ENCODE measurements around the gene APCDD1.
A peak's percentile ranks its signal among the peaks of the same experiment; 100 is the strongest.
"Not testable (repeated sequence)": the region's sequence is repeated elsewhere in the genome, so short reads cannot be mapped to it uniquely, and the experiment has no call there.

DNA sequence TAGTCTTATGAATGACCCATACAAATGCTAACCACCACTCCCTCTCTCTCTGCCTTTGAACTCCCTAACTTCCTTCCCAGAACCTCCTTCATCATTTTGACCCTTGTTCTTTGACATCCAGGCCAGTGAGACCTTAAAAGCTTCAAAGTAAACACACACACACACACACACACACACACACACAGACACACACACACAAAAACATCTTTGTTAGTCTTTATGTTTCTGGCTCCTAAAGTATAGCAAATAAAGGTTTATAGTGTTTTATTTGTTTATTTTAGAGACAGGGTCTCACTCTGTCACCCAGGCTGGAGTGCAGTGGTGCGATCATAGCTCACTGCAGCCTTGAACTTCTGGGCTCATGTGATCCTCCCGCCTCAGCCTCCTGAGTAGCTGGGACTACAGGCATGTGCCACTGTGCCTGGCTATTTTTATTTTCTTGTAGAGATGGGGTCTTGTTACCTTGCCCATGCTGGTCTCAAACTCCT, 9.8 kb downstream of the APCDD1 start:
- TF ChIP-seq, protein P1, sequence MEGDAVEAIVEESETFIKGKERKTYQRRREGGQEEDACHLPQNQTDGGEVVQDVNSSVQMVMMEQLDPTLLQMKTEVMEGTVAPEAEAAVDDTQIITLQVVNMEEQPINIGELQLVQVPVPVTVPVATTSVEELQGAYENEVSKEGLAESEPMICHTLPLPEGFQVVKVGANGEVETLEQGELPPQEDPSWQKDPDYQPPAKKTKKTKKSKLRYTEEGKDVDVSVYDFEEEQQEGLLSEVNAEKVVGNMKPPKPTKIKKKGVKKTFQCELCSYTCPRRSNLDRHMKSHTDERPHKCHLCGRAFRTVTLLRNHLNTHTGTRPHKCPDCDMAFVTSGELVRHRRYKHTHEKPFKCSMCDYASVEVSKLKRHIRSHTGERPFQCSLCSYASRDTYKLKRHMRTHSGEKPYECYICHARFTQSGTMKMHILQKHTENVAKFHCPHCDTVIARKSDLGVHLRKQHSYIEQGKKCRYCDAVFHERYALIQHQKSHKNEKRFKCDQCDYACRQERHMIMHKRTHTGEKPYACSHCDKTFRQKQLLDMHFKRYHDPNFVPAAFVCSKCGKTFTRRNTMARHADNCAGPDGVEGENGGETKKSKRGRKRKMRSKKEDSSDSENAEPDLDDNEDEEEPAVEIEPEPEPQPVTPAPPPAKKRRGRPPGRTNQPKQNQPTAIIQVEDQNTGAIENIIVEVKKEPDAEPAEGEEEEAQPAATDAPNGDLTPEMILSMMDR (CRISPR knock-in tag; IDR thresholded peaks at IDR 0.05), result not testable (repeated sequence)
- peak; percentile 12; the same call in 1 of the 2 replicates for TF ChIP-seq ZSCAN25 (CRISPR knock-in tag; IDR thresholded peaks at IDR 0.05)
- not testable (repeated sequence) for TF ChIP-seq HNF4A (CRISPR knock-in tag; IDR thresholded peaks at IDR 0.05); KLF12 (CRISPR knock-in tag; IDR thresholded peaks at IDR 0.05; ENCODE audit: borderline replicate concordance); RBAK (CRISPR knock-in tag; IDR thresholded peaks at IDR 0.05)

All from HepG2 (cell line).